K562 (cell line): ENCODE data around the gene TREH. TPM values are rescaled to one million over a fixed set of nuclear protein-coding genes. Genes with fewer than 3 reads are reported as not detected.

Source experiments
- ATAC-seq: fragments of 200-7000 bp; cut with Tn5 transposase; 3 replicates; pipeline ENCODE4 v1.9.1; 2020; ENCODE audit warnings: moderate library complexity
- BruUV-seq: library from RNA; stranded (reverse); fragments of 400-500 nt; replicated peaks from 2 replicates; lab custom pipeline; 2021; lab: Mats Ljungman, UMichigan
- CTCF ChIA-PET: fragments of 300-600 bp; formaldehyde crosslinking; extraction: SDS; loops from one replicate; lab custom pipeline; 2021; ENCODE audit warnings: low intra/inter-chr PET ratio; lab: Yijun Ruan, JAX
- POLR2A ChIA-PET: fragments of 300-600, 350-650 bp; sonication (Branson Sonifier 250); formaldehyde crosslinking; extraction: SDS; loops from one replicate; lab custom pipeline; 2021; ENCODE audit warnings: antibody characterized with exemption, inconsistent platforms; lab: Yijun Ruan, JAX
- DNase-seq, 4 experiments: peaks; one replicate each; pipeline versions ENCODE4 v3.0.0 to v3.0.0-alpha.2; 2011 to 2018; ENCODE audit warnings: low spot score in 3 of 4, mixed read lengths in 3 of 4; ENCODE audit errors: extremely low read depth in 1 of 4
- FAIRE-seq: peaks from 2 replicates; lab custom pipeline; 2011; peaks lifted over from hg19 to GRCh38; lab: Jason Lieb, UNC
- H2AFZ ChIP-seq: 2 replicates; pipeline ENCODE4 v1.6.0; 2011; ENCODE audit warnings: low read depth, low read length, control low read depth, inconsistent platforms
- H3K27ac ChIP-seq: fragments of 200-600 bp; 3 replicates; pipeline ENCODE4 v1.8.0; 2011; ENCODE audit warnings: low read depth, mild to moderate bottlenecking, control low read depth, inconsistent platforms, low read length, moderate library complexity, mixed read lengths; ENCODE audit errors: extremely low read depth
- H3K27me3 ChIP-seq, 2 experiments: fragments of 300-600 bp in 1 of 2; 2 replicates in 1 of 2; 3 replicates in 1 of 2; pipeline versions ENCODE4 v1.6.0 to v1.8.0; 2011; ENCODE audit warnings: inconsistent platforms in 2 of 2, low read length in 2 of 2, mild to moderate bottlenecking in 1 of 2, mixed read lengths in 1 of 2, moderate library complexity in 1 of 2; ENCODE audit not compliant: control insufficient read depth in 2 of 2, insufficient read depth in 2 of 2
- H3K36me3 ChIP-seq: fragments of 300-600 bp; 3 replicates; pipeline ENCODE4 v1.8.0; 2011; ENCODE audit warnings: mild to moderate bottlenecking, low read length, inconsistent platforms; ENCODE audit not compliant: control insufficient read depth, insufficient read depth
- H3K4me1 ChIP-seq, 2 experiments: fragments of 200-600 bp in 1 of 2; replicated peaks in 1 of 2; 2 replicates in 1 of 2; 3 replicates in 1 of 2; pipeline versions ENCODE4 v1.5.1 to v1.8.0; 2011; ENCODE audit warnings: inconsistent platforms in 2 of 2, low read length in 2 of 2, mild to moderate bottlenecking in 1 of 2, mixed read lengths in 1 of 2, moderate library complexity in 1 of 2; ENCODE audit not compliant: control insufficient read depth in 2 of 2, insufficient read depth in 2 of 2
- H3K4me2 ChIP-seq: 2 replicates; pipeline ENCODE4 v1.6.1; 2011; ENCODE audit warnings: low read length, control low read depth, inconsistent platforms, mixed read lengths; ENCODE audit not compliant: insufficient read depth
- H3K4me3 ChIP-seq: fragments of 200-600 bp; sonication (generic), shearing (Covaris generic); 2 replicates; pipeline ENCODE4 v1.5.1; 2016; ENCODE audit warnings: control low read depth, inconsistent platforms
- H3K79me2 ChIP-seq: fragments of 200-600 bp; 3 replicates; pipeline ENCODE4 v1.8.0; 2011; ENCODE audit warnings: low read length, inconsistent platforms; ENCODE audit not compliant: control insufficient read depth, insufficient read depth
- H3K9ac ChIP-seq, 2 experiments: 2 replicates each; pipeline versions ENCODE4 v1.6.0 to v1.6.1; 2011; ENCODE audit warnings: low read depth in 2 of 2, low read length in 2 of 2, control low read depth in 1 of 2, inconsistent platforms in 1 of 2, mild to moderate bottlenecking in 1 of 2, mixed read lengths in 1 of 2; ENCODE audit not compliant: insufficient read depth in 1 of 2
- H3K9me1 ChIP-seq: one replicate; pipeline ENCODE4 v1.6.0; 2011; ENCODE audit warnings: inconsistent platforms, mild to moderate bottlenecking, low read length, moderate library complexity; ENCODE audit not compliant: control insufficient read depth, insufficient read depth
- H3K9me3 ChIP-seq: replicated peaks from 2 replicates; pipeline ENCODE4 v1.5.1; 2011; ENCODE audit warnings: low read depth, low read length, inconsistent platforms; ENCODE audit not compliant: control insufficient read depth, insufficient read depth
- H4K20me1 ChIP-seq: replicated peaks from 2 replicates; pipeline ENCODE4 v1.6.1; 2011; ENCODE audit warnings: low read length, inconsistent platforms, mixed read lengths; ENCODE audit not compliant: control insufficient read depth, insufficient read depth
- BACH1 ChIP-seq: fragments of 200-800 bp; sonication (Bioruptor generic); IDR thresholded peaks from 2 replicates; pipeline ENCODE4 v1.6.1; 2016; ENCODE audit warnings: missing genetic modification characterization, missing compliant biosample characterization
- POLR2AphosphoS5 ChIP-seq: IDR thresholded peaks from 2 replicates; pipeline ENCODE4 v1.6.1; 2011; ENCODE audit warnings: mild to moderate bottlenecking, low read depth, low read length, moderate library complexity; ENCODE audit not compliant: control insufficient read depth, insufficient read depth
- ZSCAN32 ChIP-seq: fragments of 450-650 bp; formaldehyde crosslinking; IDR thresholded peaks from 2 replicates; pipeline ENCODE4 v1.4.0; 2020; ENCODE audit warnings: mild to moderate bottlenecking, moderate library complexity
- WGBS: fragments of 100-300 bp; shearing (Covaris generic); methylation state at CpG from one replicate; pipeline ENCODE4 v1.1.6; 2016; ENCODE audit warnings: low coverage, mixed read lengths; ENCODE audit not compliant: insufficient coverage; ENCODE audit errors: missing lambda C conversion rate; 5-methylcytosine and 5-hydroxymethylcytosine counted together
- in situ Hi-C: fragments of 300-500 bp; cut with MboI; formaldehyde crosslinking; loops from 4 replicates; pipeline ENCODE4 v1.15.0; 2018; ENCODE audit warnings: inconsistent platforms, mixed read lengths
- intact Hi-C: fragments of 100-400 bp; cut with micrococcal nuclease; formaldehyde crosslinking; loops from 2 replicates; pipeline ENCODE4 v1.14.2; 2022
- polyA plus RNA-seq, 8 experiments: library from polyadenylated mRNA; depleted of rRNA in 4 of 8; stranded (reverse) in 5 of 8; unstranded in 3 of 8; fragments of >200 nt; fragmentation: Nextera tagmentation in 2 of 8; fragmentation: Illumina TruSeq in 1 of 8; extraction: Ambion mirVana in 2 of 8; extraction: Trizol in 1 of 8; gene quantifications; 2 replicates each; pipeline versions ENCODE4 v1.2.1 to v1.2.3, GENCODE V29; 2011 to 2014; ENCODE audit warnings: inconsistent platforms in 1 of 8, missing spikeins in 1 of 8
- total RNA-seq, 7 experiments: library from RNA; depleted of rRNA in 6 of 7; stranded (reverse); fragments of >200 nt in 6 of 7; fragmentation: Illumina TruSeq in 2 of 7; extraction: Trizol in 2 of 7; gene quantifications; 2 replicates each; pipeline versions ENCODE4 v1.2.1 to v1.2.3, GENCODE V29; 2011 to 2021; ENCODE audit warnings: low replicate concordance in 1 of 7
- TF ChIP-seq, protein P1 (sequence below): fragments of 450-650 bp; IDR thresholded peaks from 2 replicates; pipeline ENCODE4 v1.6.1; 2018; ENCODE audit not compliant: partially characterized antibody
- TF ChIP-seq, protein P2 (sequence below): fragments of 250-450 bp; sonication (Bioruptor Pico); IDR thresholded peaks from 2 replicates; pipeline ENCODE4 v1.4.0; 2020; ENCODE audit warnings: mild to moderate bottlenecking, moderate library complexity, borderline replicate concordance
- TF ChIP-seq, protein P3 (sequence below): sonication (generic); formaldehyde crosslinking; IDR thresholded peaks from 2 replicates; pipeline ENCODE4 v1.9.0; 2022; ENCODE audit warnings: mild to moderate bottlenecking, missing genetic modification reagents
- TF ChIP-seq, protein P4 (sequence below): sonication (generic); formaldehyde crosslinking; IDR thresholded peaks from 2 replicates; pipeline ENCODE4 v1.8.0; 2023; ENCODE audit warnings: missing genetic modification reagents, mild to moderate bottlenecking, borderline replicate concordance

Gene TREH
- total and polyA plus RNA-seq, 9 of the 15 experiments (the other 6 are each of a cell fraction or from before 2014, with no cell fraction given): 0.09 to 0.20 (median 0.11) TPM; not detected in 6

DNA sequence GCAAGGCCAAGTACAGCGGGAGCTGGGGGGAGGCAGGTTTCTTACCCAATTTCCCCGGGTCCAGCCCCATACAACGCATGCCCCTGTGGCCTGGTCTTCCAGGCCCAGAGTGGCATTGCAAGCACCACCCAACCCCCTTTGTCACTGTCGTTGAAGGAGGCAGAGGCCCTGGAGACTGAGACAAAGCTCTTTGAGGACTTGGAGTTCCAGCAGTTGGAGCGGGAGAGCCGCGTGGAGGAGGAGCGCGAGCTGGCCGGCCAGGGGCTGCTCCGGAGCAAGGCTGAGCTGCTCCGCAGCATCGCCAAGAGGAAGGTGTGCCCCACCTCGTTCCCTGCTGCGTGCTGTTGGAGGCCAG is 44.2 kb downstream of the TREH start:
- peaks cover 3% of the 10 kb centered on the region for H3K9me1 ChIP-seq
- peak; percentile 8; the same call in 1 of the 3 replicates for ATAC-seq
- no TSS peak for BruUV-seq
- no peaks in the 10 kb centered on the region for H3K9me3 ChIP-seq
- H3K36me3 ChIP-seq: peaks cover 33% of the 10 kb centered on the region; the same call in 2 of the 3 replicates
- 0 out of 3 replicates have a peak overlapping the region, but pooled peaks have one; percentile 23 for H3K27ac ChIP-seq
- peak in 1 of 4 experiments; percentile 18 for DNase-seq
- peak overlapping the region; percentile 73 for H2AFZ ChIP-seq
- in situ Hi-C loops: no loop called here
- intact Hi-C loops: no loop called here
- no peaks in the 10 kb centered on the region for H3K79me2 ChIP-seq
- peak overlapping the region; percentile 68 for H3K4me2 ChIP-seq
- no peak for FAIRE-seq
- peak overlapping the region; percentile 8 to 86; a peak in 3 of 4 replicates for H3K9ac ChIP-seq
- CTCF ChIA-PET: interaction anchor here (0.6 kb wide), 1 partner anchor 286 kb away, joined by 3 read pairs; no protein-coding TSS in a partner anchor
- H3K4me3 ChIP-seq: peak overlapping the region; percentile 12; the same call in 1 of the 2 replicates
- H3K4me1 ChIP-seq: peaks cover 21 to 25% of the 10 kb centered on the region in 2 experiments; a peak in 4 of 5 replicates
- no peaks in the 10 kb centered on the region for H4K20me1 ChIP-seq
- WGBS: 46% methylated on average over 14 of the region's 15 CpGs
- no peaks in the 10 kb centered on the region for H3K27me3 ChIP-seq
- POLR2A ChIA-PET: interaction anchor here (0.7 to 1.8 kb wide), 10 partner anchors 8 to 292 kb away, joined by 3 to 6 read pairs (median 5); no protein-coding TSS in a partner anchor
- TF ChIP-seq, protein P1, sequence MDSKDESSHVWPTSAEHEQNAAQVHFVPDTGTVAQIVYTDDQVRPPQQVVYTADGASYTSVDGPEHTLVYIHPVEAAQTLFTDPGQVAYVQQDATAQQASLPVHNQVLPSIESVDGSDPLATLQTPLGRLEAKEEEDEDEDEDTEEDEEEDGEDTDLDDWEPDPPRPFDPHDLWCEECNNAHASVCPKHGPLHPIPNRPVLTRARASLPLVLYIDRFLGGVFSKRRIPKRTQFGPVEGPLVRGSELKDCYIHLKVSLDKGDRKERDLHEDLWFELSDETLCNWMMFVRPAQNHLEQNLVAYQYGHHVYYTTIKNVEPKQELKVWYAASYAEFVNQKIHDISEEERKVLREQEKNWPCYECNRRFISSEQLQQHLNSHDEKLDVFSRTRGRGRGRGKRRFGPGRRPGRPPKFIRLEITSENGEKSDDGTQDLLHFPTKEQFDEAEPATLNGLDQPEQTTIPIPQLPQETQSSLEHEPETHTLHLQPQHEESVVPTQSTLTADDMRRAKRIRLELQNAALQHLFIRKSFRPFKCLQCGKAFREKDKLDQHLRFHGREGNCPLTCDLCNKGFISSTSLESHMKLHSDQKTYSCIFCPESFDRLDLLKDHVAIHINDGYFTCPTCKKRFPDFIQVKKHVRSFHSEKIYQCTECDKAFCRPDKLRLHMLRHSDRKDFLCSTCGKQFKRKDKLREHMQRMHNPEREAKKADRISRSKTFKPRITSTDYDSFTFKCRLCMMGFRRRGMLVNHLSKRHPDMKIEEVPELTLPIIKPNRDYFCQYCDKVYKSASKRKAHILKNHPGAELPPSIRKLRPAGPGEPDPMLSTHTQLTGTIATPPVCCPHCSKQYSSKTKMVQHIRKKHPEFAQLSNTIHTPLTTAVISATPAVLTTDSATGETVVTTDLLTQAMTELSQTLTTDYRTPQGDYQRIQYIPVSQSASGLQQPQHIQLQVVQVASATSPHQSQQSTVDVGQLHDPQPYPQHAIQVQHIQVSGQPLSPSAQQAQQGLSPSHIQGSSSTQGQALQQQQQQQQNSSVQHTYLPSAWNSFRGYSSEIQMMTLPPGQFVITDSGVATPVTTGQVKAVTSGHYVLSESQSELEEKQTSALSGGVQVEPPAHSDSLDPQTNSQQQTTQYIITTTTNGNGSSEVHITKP: peak; percentile 66
- TF ChIP-seq, protein P2, sequence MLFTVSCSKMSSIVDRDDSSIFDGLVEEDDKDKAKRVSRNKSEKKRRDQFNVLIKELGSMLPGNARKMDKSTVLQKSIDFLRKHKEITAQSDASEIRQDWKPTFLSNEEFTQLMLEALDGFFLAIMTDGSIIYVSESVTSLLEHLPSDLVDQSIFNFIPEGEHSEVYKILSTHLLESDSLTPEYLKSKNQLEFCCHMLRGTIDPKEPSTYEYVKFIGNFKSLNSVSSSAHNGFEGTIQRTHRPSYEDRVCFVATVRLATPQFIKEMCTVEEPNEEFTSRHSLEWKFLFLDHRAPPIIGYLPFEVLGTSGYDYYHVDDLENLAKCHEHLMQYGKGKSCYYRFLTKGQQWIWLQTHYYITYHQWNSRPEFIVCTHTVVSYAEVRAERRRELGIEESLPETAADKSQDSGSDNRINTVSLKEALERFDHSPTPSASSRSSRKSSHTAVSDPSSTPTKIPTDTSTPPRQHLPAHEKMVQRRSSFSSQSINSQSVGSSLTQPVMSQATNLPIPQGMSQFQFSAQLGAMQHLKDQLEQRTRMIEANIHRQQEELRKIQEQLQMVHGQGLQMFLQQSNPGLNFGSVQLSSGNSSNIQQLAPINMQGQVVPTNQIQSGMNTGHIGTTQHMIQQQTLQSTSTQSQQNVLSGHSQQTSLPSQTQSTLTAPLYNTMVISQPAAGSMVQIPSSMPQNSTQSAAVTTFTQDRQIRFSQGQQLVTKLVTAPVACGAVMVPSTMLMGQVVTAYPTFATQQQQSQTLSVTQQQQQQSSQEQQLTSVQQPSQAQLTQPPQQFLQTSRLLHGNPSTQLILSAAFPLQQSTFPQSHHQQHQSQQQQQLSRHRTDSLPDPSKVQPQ (CRISPR knock-in tag): no peak
- TF ChIP-seq, protein P3, sequence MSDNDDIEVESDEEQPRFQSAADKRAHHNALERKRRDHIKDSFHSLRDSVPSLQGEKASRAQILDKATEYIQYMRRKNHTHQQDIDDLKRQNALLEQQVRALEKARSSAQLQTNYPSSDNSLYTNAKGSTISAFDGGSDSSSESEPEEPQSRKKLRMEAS (CRISPR knock-in tag): peak; percentile 22; the same call in 1 of the 2 replicates
- TF ChIP-seq ZSCAN32 (CRISPR knock-in tag): no peak
- TF ChIP-seq, protein P4, sequence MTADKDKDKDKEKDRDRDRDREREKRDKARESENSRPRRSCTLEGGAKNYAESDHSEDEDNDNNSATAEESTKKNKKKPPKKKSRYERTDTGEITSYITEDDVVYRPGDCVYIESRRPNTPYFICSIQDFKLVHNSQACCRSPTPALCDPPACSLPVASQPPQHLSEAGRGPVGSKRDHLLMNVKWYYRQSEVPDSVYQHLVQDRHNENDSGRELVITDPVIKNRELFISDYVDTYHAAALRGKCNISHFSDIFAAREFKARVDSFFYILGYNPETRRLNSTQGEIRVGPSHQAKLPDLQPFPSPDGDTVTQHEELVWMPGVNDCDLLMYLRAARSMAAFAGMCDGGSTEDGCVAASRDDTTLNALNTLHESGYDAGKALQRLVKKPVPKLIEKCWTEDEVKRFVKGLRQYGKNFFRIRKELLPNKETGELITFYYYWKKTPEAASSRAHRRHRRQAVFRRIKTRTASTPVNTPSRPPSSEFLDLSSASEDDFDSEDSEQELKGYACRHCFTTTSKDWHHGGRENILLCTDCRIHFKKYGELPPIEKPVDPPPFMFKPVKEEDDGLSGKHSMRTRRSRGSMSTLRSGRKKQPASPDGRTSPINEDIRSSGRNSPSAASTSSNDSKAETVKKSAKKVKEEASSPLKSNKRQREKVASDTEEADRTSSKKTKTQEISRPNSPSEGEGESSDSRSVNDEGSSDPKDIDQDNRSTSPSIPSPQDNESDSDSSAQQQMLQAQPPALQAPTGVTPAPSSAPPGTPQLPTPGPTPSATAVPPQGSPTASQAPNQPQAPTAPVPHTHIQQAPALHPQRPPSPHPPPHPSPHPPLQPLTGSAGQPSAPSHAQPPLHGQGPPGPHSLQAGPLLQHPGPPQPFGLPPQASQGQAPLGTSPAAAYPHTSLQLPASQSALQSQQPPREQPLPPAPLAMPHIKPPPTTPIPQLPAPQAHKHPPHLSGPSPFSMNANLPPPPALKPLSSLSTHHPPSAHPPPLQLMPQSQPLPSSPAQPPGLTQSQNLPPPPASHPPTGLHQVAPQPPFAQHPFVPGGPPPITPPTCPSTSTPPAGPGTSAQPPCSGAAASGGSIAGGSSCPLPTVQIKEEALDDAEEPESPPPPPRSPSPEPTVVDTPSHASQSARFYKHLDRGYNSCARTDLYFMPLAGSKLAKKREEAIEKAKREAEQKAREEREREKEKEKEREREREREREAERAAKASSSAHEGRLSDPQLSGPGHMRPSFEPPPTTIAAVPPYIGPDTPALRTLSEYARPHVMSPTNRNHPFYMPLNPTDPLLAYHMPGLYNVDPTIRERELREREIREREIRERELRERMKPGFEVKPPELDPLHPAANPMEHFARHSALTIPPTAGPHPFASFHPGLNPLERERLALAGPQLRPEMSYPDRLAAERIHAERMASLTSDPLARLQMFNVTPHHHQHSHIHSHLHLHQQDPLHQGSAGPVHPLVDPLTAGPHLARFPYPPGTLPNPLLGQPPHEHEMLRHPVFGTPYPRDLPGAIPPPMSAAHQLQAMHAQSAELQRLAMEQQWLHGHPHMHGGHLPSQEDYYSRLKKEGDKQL (CRISPR knock-in tag): 0 out of 2 replicates have a peak, but pooled peaks have one; percentile 20
- TF ChIP-seq BACH1 (tag): no peak
- no peak for TF ChIP-seq POLR2AphosphoS5
